IMR-90 (cell line): ENCODE results near the gene UBLCP1. TPM values are rescaled to one million over a fixed set of nuclear protein-coding genes. Genes with fewer than 3 reads are reported as not detected.
A peak's percentile ranks its signal among the peaks of the same experiment; 100 is the strongest.

Experiments used
- ATAC-seq: fragments of 200-7000 bp; cut with Tn5 transposase; 2 replicates; pipeline ENCODE4 v1.9.1; 2020; ENCODE audit warnings: low read depth, mild to moderate bottlenecking, moderate library complexity
- BruUV-seq: library from RNA; stranded (reverse); fragments of 400-500 nt; replicated peaks from 2 replicates; lab custom pipeline; 2021; lab: Mats Ljungman, UMichigan
- CTCF ChIA-PET: fragments of 300-600 bp; formaldehyde crosslinking; extraction: SDS; loops from one replicate; lab custom pipeline; 2021; ENCODE audit warnings: antibody characterized with exemption; lab: Yijun Ruan, JAX
- POLR2A ChIA-PET: fragments of 300-600 bp; sonication (Branson Sonifier 250); formaldehyde crosslinking; loops from one replicate; lab custom pipeline; 2022; ENCODE audit warnings: antibody characterized with exemption; ENCODE audit not compliant: unreplicated experiment; lab: Charles Lee
- DNase-seq: peaks from one replicate; pipeline ENCODE4 v3.0.0; 2013
- H2AFZ ChIP-seq: replicated peaks from 2 replicates; pipeline ENCODE3; 2013; ENCODE audit warnings: low read length, mild to moderate bottlenecking; ENCODE audit not compliant: poor library complexity
- H2AK5ac ChIP-seq: 2 replicates; pipeline ENCODE4 v1.6.1; 2013; ENCODE audit warnings: low read depth, low read length, inconsistent platforms
- H2AK9ac ChIP-seq: replicated peaks from 2 replicates; pipeline ENCODE3; 2013; ENCODE audit warnings: mild to moderate bottlenecking, low read depth, low read length, moderate library complexity; ENCODE audit not compliant: poor library complexity
- H2BK120ac ChIP-seq: 2 replicates; pipeline ENCODE4 v1.6.1; 2013; ENCODE audit warnings: low read depth, low read length, inconsistent platforms
- H2BK15ac ChIP-seq: 3 replicates; pipeline ENCODE4 v1.6.1; 2013; ENCODE audit warnings: low read depth, low read length, inconsistent platforms
- H2BK20ac ChIP-seq: 2 replicates; pipeline ENCODE4 v1.6.1; 2013; ENCODE audit warnings: low read depth, mild to moderate bottlenecking, inconsistent platforms, low read length, moderate library complexity
- H2BK5ac ChIP-seq: 2 replicates; pipeline ENCODE4 v1.6.1; 2013; ENCODE audit warnings: mild to moderate bottlenecking, low read depth, low read length, inconsistent platforms; ENCODE audit not compliant: poor library complexity, severe bottlenecking
- H3K14ac ChIP-seq: replicated peaks from 2 replicates; pipeline ENCODE4 v1.6.1; 2013; ENCODE audit warnings: low read depth, low read length, inconsistent platforms
- H3K18ac ChIP-seq: 2 replicates; pipeline ENCODE4 v1.6.1; 2013; ENCODE audit warnings: low read depth, low read length, control low read depth
- H3K23ac ChIP-seq: 2 replicates; pipeline ENCODE4 v1.6.1; 2013; ENCODE audit warnings: low read depth, low read length, inconsistent platforms
- H3K27ac ChIP-seq: 2 replicates; pipeline ENCODE4 v1.5.1; 2013; ENCODE audit warnings: mild to moderate bottlenecking, control low read depth, low read length; ENCODE audit not compliant: insufficient read depth
- H3K27me3 ChIP-seq: 2 replicates; pipeline ENCODE4 v1.6.1; 2013; ENCODE audit warnings: low read length; ENCODE audit not compliant: control insufficient read depth, insufficient read depth
- H3K36me3 ChIP-seq: 2 replicates; pipeline ENCODE4 v1.6.1; 2013; ENCODE audit warnings: low read length, mixed read lengths; ENCODE audit not compliant: control insufficient read depth, insufficient read depth
- H3K4ac ChIP-seq: 2 replicates; pipeline ENCODE4 v1.6.1; 2013; ENCODE audit warnings: low read depth, low read length, inconsistent platforms
- H3K4me1 ChIP-seq: 2 replicates; pipeline ENCODE4 v1.6.1; 2013; ENCODE audit warnings: low read length, mixed read lengths; ENCODE audit not compliant: control insufficient read depth, insufficient read depth
- H3K4me2 ChIP-seq: 2 replicates; pipeline ENCODE4 v1.6.1; 2013; ENCODE audit warnings: low read depth, mild to moderate bottlenecking, control low read depth, low read length, moderate library complexity
- H3K4me3 ChIP-seq: 2 replicates; pipeline ENCODE4 v1.5.1; 2013; ENCODE audit warnings: low read depth, mild to moderate bottlenecking, control low read depth, low read length, moderate library complexity; ENCODE audit not compliant: insufficient read depth
- H3K56ac ChIP-seq: 2 replicates; pipeline ENCODE4 v1.6.1; 2013; ENCODE audit warnings: low read length, inconsistent platforms; ENCODE audit not compliant: insufficient read depth; ENCODE audit errors: extremely low read depth
- H3K79me1 ChIP-seq, 2 experiments: 2 replicates each; pipeline ENCODE4 v1.6.1; 2013; ENCODE audit warnings: low read length in 2 of 2, inconsistent platforms in 1 of 2, low read depth in 1 of 2
- H3K9ac ChIP-seq: 2 replicates; pipeline ENCODE4 v1.6.1; 2013; ENCODE audit warnings: low read depth, low read length, control low read depth
- H3K9me1 ChIP-seq: 2 replicates; pipeline ENCODE4 v1.6.1; 2013; ENCODE audit warnings: low read length, inconsistent platforms; ENCODE audit not compliant: insufficient read depth
- H3K9me3 ChIP-seq: 2 replicates; pipeline ENCODE4 v1.6.1; 2013; ENCODE audit warnings: low read length; ENCODE audit not compliant: control insufficient read depth, insufficient read depth
- H4K20me1 ChIP-seq: 2 replicates; pipeline ENCODE4 v1.6.1; 2013; ENCODE audit warnings: low read length, inconsistent platforms; ENCODE audit not compliant: insufficient read depth
- H4K5ac ChIP-seq: 2 replicates; pipeline ENCODE4 v1.6.1; 2013; ENCODE audit warnings: mild to moderate bottlenecking, low read depth, low read length, control low read depth
- H4K8ac ChIP-seq, 2 experiments: 2 replicates each; pipeline ENCODE4 v1.6.1; 2013; ENCODE audit warnings: low read depth in 2 of 2, low read length in 2 of 2, control low read depth in 1 of 2, inconsistent platforms in 1 of 2
- H4K91ac ChIP-seq: 2 replicates; pipeline ENCODE4 v1.6.1; 2013; ENCODE audit warnings: low read depth, low read length, inconsistent platforms; ENCODE audit not compliant: insufficient read depth
- BHLHE40 ChIP-seq: fragments of 150-350 bp; IDR thresholded peaks from 2 replicates; pipeline ENCODE4 v1.6.1; 2016; ENCODE audit warnings: mild to moderate bottlenecking, low read depth, low read length
- CTCF ChIP-seq: conservative IDR thresholded peaks from 2 replicates; pipeline ENCODE4 v1.5.1; 2012; ENCODE audit warnings: mild to moderate bottlenecking, low read depth, low read length, improper control_type of control experiment
- FOS ChIP-seq: fragments of 150-350 bp; IDR thresholded peaks from 2 replicates; pipeline ENCODE4 v1.6.1; 2016; ENCODE audit warnings: low read depth, low read length
- MAFK ChIP-seq: IDR thresholded peaks from 2 replicates; pipeline ENCODE4 v1.6.1; 2012; ENCODE audit warnings: low read depth, low read length, improper control_type of control experiment
- MAZ ChIP-seq: IDR thresholded peaks from 2 replicates; pipeline ENCODE4 v1.6.1; 2012; ENCODE audit warnings: low read depth, mild to moderate bottlenecking, low read length, improper control_type of control experiment, moderate library complexity, borderline replicate concordance
- MXI1 ChIP-seq: IDR thresholded peaks from 2 replicates; pipeline ENCODE4 v1.6.1; 2012; ENCODE audit warnings: low read depth, mild to moderate bottlenecking, low read length, moderate library complexity, borderline replicate concordance
- POLR2A ChIP-seq: IDR thresholded peaks from 2 replicates; pipeline ENCODE4 v1.6.1; 2012; ENCODE audit warnings: mild to moderate bottlenecking, low read depth, low read length
- RAD21 ChIP-seq: IDR thresholded peaks from 2 replicates; pipeline ENCODE4 v1.6.1; 2012; ENCODE audit warnings: low read length, improper control_type of control experiment
- SMC3 ChIP-seq: fragments of 150-350 bp; IDR thresholded peaks from 2 replicates; pipeline ENCODE4 v1.6.1; 2016; ENCODE audit warnings: low read depth, mild to moderate bottlenecking, antibody characterized with exemption, low read length, moderate library complexity
- USF2 ChIP-seq: fragments of 150-350 bp; IDR thresholded peaks from 2 replicates; pipeline ENCODE4 v1.6.1; 2017; ENCODE audit warnings: mild to moderate bottlenecking, antibody characterized with exemption, low read length, low read depth
- WGBS, 2 experiments: methylation state at CpG; one replicate each; pipeline versions ENCODE4 v1.1.5 to v1.1.7; 2013; ENCODE audit warnings: missing lambda C conversion rate in 2 of 2; ENCODE audit not compliant: insufficient read length in 1 of 2; ENCODE audit errors: extremely low coverage in 2 of 2; 5-methylcytosine and 5-hydroxymethylcytosine counted together
- dilution Hi-C: fragments of 300-500 bp; cut with HindIII; formaldehyde crosslinking; loops from one replicate; pipeline ENCODE4 v1.14.3; 2018; ENCODE audit warnings: low sequenced_read_pairs; ENCODE audit not compliant: unreplicated experiment
- in situ Hi-C: fragments of 300-500 bp; cut with MboI; formaldehyde crosslinking; loops from 3 replicates; pipeline ENCODE4 v1.14.3; 2019; ENCODE audit warnings: low sequenced_read_pairs, inconsistent platforms, mixed read lengths
- intact Hi-C: fragments of 100-400 bp; cut with micrococcal nuclease; formaldehyde crosslinking; loops from 2 replicates; pipeline ENCODE4 v1.10.0; 2022
- polyA plus RNA-seq, 3 experiments: library from polyadenylated mRNA; depleted of rRNA; stranded (reverse); fragments of >200 nt; gene quantifications; 2 replicates each; pipeline ENCODE4 v1.2.3, GENCODE V29; 2012; ENCODE audit warnings: low replicate concordance in 1 of 3
- total RNA-seq: library from RNA; depleted of rRNA; stranded (reverse); fragments of >200 nt; gene quantifications from 2 replicates; pipeline ENCODE4 v1.2.3, GENCODE V29; 2012

Gene UBLCP1
- total and polyA plus RNA-seq, 2 of the 4 experiments (the other 2 are of a cell fraction): 11.7 to 17.5 TPM

- BruUV-seq: no TSS peak
- no peaks in the 10 kb centered on the region for H4K20me1 ChIP-seq
Observed at GRCh38 chr5:159301466-159301865, 38.4 kb downstream of the UBLCP1 start.

More at GRCh38 chr5:159301466-159301865, 38.4 kb downstream of the UBLCP1 start:
- no peak overlapping the region for H3K27ac ChIP-seq
- H4K8ac ChIP-seq: no peak overlapping the region
- no peak overlapping the region for H2AFZ ChIP-seq
- H2AK9ac ChIP-seq: no peak overlapping the region
- H3K9me1 ChIP-seq: no peaks in the 10 kb centered on the region
- no peaks in the 10 kb centered on the region for H3K79me1 ChIP-seq
- no peak overlapping the region for H2BK120ac ChIP-seq
- no peak overlapping the region for H3K4me2 ChIP-seq
- WGBS, 2 experiments: no CpG with 5 or more reads among the region's 3 CpGs
- intact Hi-C loops (no loop called here), dilution Hi-C loops (no loop called here), in situ Hi-C loops (no loop called here)
- H3K14ac ChIP-seq: no peak overlapping the region
- H3K23ac ChIP-seq: no peak overlapping the region
- ChIA-PET POLR2A (no interaction called here), CTCF (no interaction called here)
- no peak overlapping the region for H3K18ac ChIP-seq
- peaks cover 2% of the 10 kb centered on the region; the same call in 1 of the 2 replicates for H3K4me1 ChIP-seq
- no peak overlapping the region for H2AK5ac ChIP-seq
- peaks cover 19% of the 10 kb centered on the region for H3K9me3 ChIP-seq
- no peak overlapping the region for H2BK15ac ChIP-seq
- H3K4me3 ChIP-seq: no peak overlapping the region
- ATAC-seq: no peak
- no peak overlapping the region for H2BK20ac ChIP-seq
- no peak overlapping the region for H2BK5ac ChIP-seq
- no peak overlapping the region for H4K5ac ChIP-seq
- peak; percentile 24 for DNase-seq
- H3K4ac ChIP-seq: no peak overlapping the region
- H3K36me3 ChIP-seq: no peaks in the 10 kb centered on the region
- H3K27me3 ChIP-seq: no peaks in the 10 kb centered on the region
- TF ChIP-seq MAFK (no peak), SMC3 (no peak), MAZ (no peak), MXI1 (no peak), USF2 (no peak), FOS (no peak), RAD21 (no peak), POLR2A (no peak), CTCF (no peak), BHLHE40 (no peak)
- H3K56ac ChIP-seq: no peak overlapping the region
- H4K91ac ChIP-seq: no peak overlapping the region
- no peak overlapping the region for H3K9ac ChIP-seq
